KMS-11 (cell line): Measurements from ENCODE around the gene MYO1E.

ENCODE experiments used
- H2AFZ ChIP-seq: fragments of 200-600 bp; sonication (generic); 2 replicates; pipeline ENCODE4 v1.6.1; 2016; ENCODE audit warnings: antibody characterized with exemption, mixed run types, low read depth
- H3K27ac ChIP-seq: fragments of 200-600 bp; sonication (generic); 2 replicates; pipeline ENCODE4 v1.6.1; 2016; ENCODE audit warnings: mild to moderate bottlenecking, mixed run types
- H3K27me3 ChIP-seq: fragments of 200-600 bp; sonication (generic); 2 replicates; pipeline ENCODE4 v1.6.1; 2017; ENCODE audit warnings: mild to moderate bottlenecking, low read depth, mixed run types, moderate library complexity; ENCODE audit not compliant: insufficient read depth
- H3K36me3 ChIP-seq: fragments of 200-600 bp; sonication (generic); 2 replicates; pipeline ENCODE4 v1.6.1; 2017; ENCODE audit warnings: mild to moderate bottlenecking, mixed run types; ENCODE audit not compliant: insufficient read depth
- H3K4me1 ChIP-seq: fragments of 200-600 bp; sonication (generic); 2 replicates; pipeline ENCODE4 v1.6.1; 2016; ENCODE audit warnings: mild to moderate bottlenecking, low read depth, mixed run types; ENCODE audit not compliant: poor library complexity, severe bottlenecking
- H3K4me2 ChIP-seq: fragments of 200-600 bp; sonication (generic); 2 replicates; pipeline ENCODE4 v1.7.0; 2016; ENCODE audit warnings: mild to moderate bottlenecking, mixed run types
- H3K4me3 ChIP-seq: fragments of 200-600 bp; sonication (generic); IDR thresholded peaks from 2 replicates; pipeline ENCODE4 v1.6.1; 2017; ENCODE audit warnings: low read depth, low read length, mixed read lengths; ENCODE audit not compliant: insufficient read depth
- H3K79me2 ChIP-seq: fragments of 200-600 bp; sonication (generic); 2 replicates; pipeline ENCODE4 v1.6.1; 2016; ENCODE audit warnings: low read depth, mixed run types; ENCODE audit not compliant: insufficient read depth
- H3K9ac ChIP-seq: fragments of 200-600 bp; sonication (generic); 2 replicates; pipeline ENCODE4 v1.6.1; 2016; ENCODE audit warnings: mild to moderate bottlenecking, mixed run types
- H4K20me1 ChIP-seq: fragments of 200-600 bp; sonication (generic); 2 replicates; pipeline ENCODE4 v1.6.1; 2016; ENCODE audit warnings: mild to moderate bottlenecking, mixed run types; ENCODE audit not compliant: insufficient read depth
- CTCF ChIP-seq: fragments of 200-600 bp; sonication (generic); conservative IDR thresholded peaks from 2 replicates; pipeline ENCODE4 v1.6.1; 2017; ENCODE audit warnings: low read depth, mild to moderate bottlenecking, antibody characterized with exemption, low read length, moderate library complexity, mixed read lengths

Gene MYO1E

GRCh38 chr15:59416816-59417215 lies 44.1 kb upstream of the MYO1E start:
- H4K20me1 ChIP-seq, result no peaks in the 10 kb centered on the region
- no peak overlapping the region for H3K9ac ChIP-seq
- no peak overlapping the region for H3K27ac ChIP-seq
- no peak overlapping the region for H3K4me3 ChIP-seq
- no peaks in the 10 kb centered on the region for H3K36me3 ChIP-seq
- H3K27me3 ChIP-seq, result no peaks in the 10 kb centered on the region
- no peak overlapping the region for H2AFZ ChIP-seq
- no peak for TF ChIP-seq CTCF
- H3K4me1 ChIP-seq, result no peaks in the 10 kb centered on the region
- H3K4me2 ChIP-seq, result no peak overlapping the region
- no peaks in the 10 kb centered on the region for H3K79me2 ChIP-seq

- Histone ChIP-seq H3K79me2 (no peaks in the 10 kb centered on the region), H4K20me1 (no peaks in the 10 kb centered on the region), H3K27me3 (no peaks in the 10 kb centered on the region), H3K36me3 (no peaks in the 10 kb centered on the region), H3K4me2 (no peak overlapping the region), H2AFZ (no peak overlapping the region), H3K4me1 (no peaks in the 10 kb centered on the region), H3K4me3 (no peak overlapping the region), H3K27ac (no peak overlapping the region), H3K9ac (no peak overlapping the region)
- no peak for TF ChIP-seq CTCF
Measured at GRCh38 chr15:59413577-59413976, 40.9 kb upstream of the MYO1E start.

- Histone ChIP-seq H3K27ac (no peak overlapping the region), H3K27me3 (no peaks in the 10 kb centered on the region), H4K20me1 (no peaks in the 10 kb centered on the region), H3K4me1 (no peaks in the 10 kb centered on the region), H3K4me2 (no peak overlapping the region), H2AFZ (no peak overlapping the region), H3K4me3 (no peak overlapping the region), H3K79me2 (no peaks in the 10 kb centered on the region), H3K36me3 (no peaks in the 10 kb centered on the region), H3K9ac (no peak overlapping the region)
- TF ChIP-seq CTCF, result no peak
Measured at GRCh38 chr15:59410391-59410896, 37.8 kb upstream of the MYO1E start.

GRCh38 chr15:59407946-59408345 lies 35.3 kb upstream of the MYO1E start:
- no peak for TF ChIP-seq CTCF
- Histone ChIP-seq H3K9ac (no peak overlapping the region), H3K27ac (no peak overlapping the region), H3K4me3 (no peak overlapping the region), H2AFZ (no peak overlapping the region), H3K4me2 (no peak overlapping the region), H4K20me1 (no peaks in the 10 kb centered on the region), H3K36me3 (no peaks in the 10 kb centered on the region), H3K4me1 (no peaks in the 10 kb centered on the region), H3K27me3 (no peaks in the 10 kb centered on the region), H3K79me2 (no peaks in the 10 kb centered on the region)
